Measurements from ENCODE around the gene GATM.
"Not testable (repeated sequence)": the region's sequence is repeated elsewhere in the genome, so short reads cannot be mapped to it uniquely, and the experiment has no call there.

The GATM gene

GRCh38 chr15:45387380-45388007 lies 9.2 kb upstream of the GATM start:
- no peak for DNase-seq

- DNase-seq = no peak
Measured at GRCh38 chr15:45386974-45387373, 8.6 kb upstream of the GATM start.

- no peak for DNase-seq
Measured at GRCh38 chr15:45386420-45386819, 8.1 kb upstream of the GATM start.

- no peak for DNase-seq
Measured at GRCh38 chr15:45385590-45385989, 7.2 kb upstream of the GATM start.

- DNase-seq = no peak
Measured at GRCh38 chr15:45384700-45385099, 6.4 kb upstream of the GATM start.

GRCh38 chr15:45378913-45379262 lies 544 bp upstream of the GATM start:
- no peak for DNase-seq

- DNase-seq = peak; percentile 51
Measured at GRCh38 chr15:45377609-45378148, 665 bp downstream of the GATM start.

- DNase-seq = peak; percentile 25
Measured at GRCh38 chr15:45376967-45377608, 1.3 kb downstream of the GATM start.

GRCh38 chr15:45376300-45376928 lies 1.9 kb downstream of the GATM start:
- DNase-seq = no peak

- DNase-seq = no peak
Measured at GRCh38 chr15:45375836-45376235, 2.5 kb downstream of the GATM start.

- no peak for DNase-seq
Measured at GRCh38 chr15:45373976-45374375, 4.4 kb downstream of the GATM start.

GRCh38 chr15:45372041-45372995 lies 6.0 kb downstream of the GATM start:
- DNase-seq = no peak

- no peak for DNase-seq
Measured at GRCh38 chr15:45371546-45371945, 6.8 kb downstream of the GATM start.

GRCh38 chr15:45370042-45370441 lies 8.3 kb downstream of the GATM start:
- DNase-seq = not testable (repeated sequence)

GRCh38 chr15:45367222-45367621 lies 11.1 kb downstream of the GATM start:
- not testable (repeated sequence) for DNase-seq

GRCh38 chr15:45364271-45364670 lies 14.1 kb downstream of the GATM start:
- no peak for DNase-seq

- DNase-seq = no peak
Measured at GRCh38 chr15:45363801-45364200, 14.5 kb downstream of the GATM start.

- DNase-seq = no peak
Measured at GRCh38 chr15:45363334-45363733, 15.0 kb downstream of the GATM start.

- no peak for DNase-seq
Measured at GRCh38 chr15:45362419-45362818, 15.9 kb downstream of the GATM start.

- no peak for DNase-seq
Measured at GRCh38 chr15:45361878-45362277, 16.5 kb downstream of the GATM start.

- no peak for DNase-seq
Measured at GRCh38 chr15:45355860-45356259, 22.5 kb downstream of the GATM start.

GRCh38 chr15:45354711-45355110 lies 23.6 kb downstream of the GATM start:
- no peak for DNase-seq

GRCh38 chr15:45351227-45351626 lies 27.1 kb downstream of the GATM start:
- DNase-seq = no peak
